Measurements from ENCODE around the gene FAM83E.
A peak's percentile ranks its signal among the peaks of the same experiment; 100 is the strongest.
"Not testable (repeated sequence)": the region's sequence is repeated elsewhere in the genome, so short reads cannot be mapped to it uniquely, and the experiment has no call there.

FAM83E gene

GRCh38 chr19:48614436-48615230, at the start of gene FAM83E:
Gene FAM83E, minus strand, starts transcription at chr19:48615076. Its CDS starts 1,704 bp downstream, at chr19:48613372.
- DNase-seq: no peak

GRCh38 chr19:48664476-48664875, 49.6 kb upstream of the FAM83E start:
- DNase-seq: no peak

- no peak for DNase-seq
Measured at GRCh38 chr19:48663667-48664066, 48.8 kb upstream of the FAM83E start.

- no peak for DNase-seq
Measured at GRCh38 chr19:48661711-48662090, 46.8 kb upstream of the FAM83E start.

GRCh38 chr19:48660852-48661710, 46.2 kb upstream of the FAM83E start:
- peak; percentile 78 for DNase-seq

GRCh38 chr19:48659768-48660167, 44.9 kb upstream of the FAM83E start:
- no peak for DNase-seq

- no peak for DNase-seq
Measured at GRCh38 chr19:48658483-48658882, 43.6 kb upstream of the FAM83E start.

- DNase-seq: not testable (repeated sequence)
Measured at GRCh38 chr19:48657828-48658227, 43.0 kb upstream of the FAM83E start.

GRCh38 chr19:48656840-48657474, 42.1 kb upstream of the FAM83E start:
- no peak for DNase-seq

- no peak for DNase-seq
Measured at GRCh38 chr19:48654299-48655059, 39.6 kb upstream of the FAM83E start.

GRCh38 chr19:48651683-48652048, 36.8 kb upstream of the FAM83E start:
- no peak for DNase-seq

GRCh38 chr19:48650974-48651682, 36.3 kb upstream of the FAM83E start:
- no peak for DNase-seq

GRCh38 chr19:48648134-48648533, 33.3 kb upstream of the FAM83E start:
- DNase-seq: no peak

GRCh38 chr19:48646722-48647216, 31.9 kb upstream of the FAM83E start:
- DNase-seq: no peak

GRCh38 chr19:48646001-48646721, 31.3 kb upstream of the FAM83E start, which contains the start of gene CA11:
Gene CA11, minus strand, starts transcription at chr19:48646187. Its CDS starts 555 bp downstream, at chr19:48645632.
- peak; percentile 92 for DNase-seq

GRCh38 chr19:48645620-48646000, 30.7 kb upstream of the FAM83E start:
- no peak for DNase-seq

- peak; percentile 75 for DNase-seq
Measured at GRCh38 chr19:48644839-48645619, 30.2 kb upstream of the FAM83E start.

GRCh38 chr19:48644355-48644754, 29.5 kb upstream of the FAM83E start:
- DNase-seq: no peak

- DNase-seq: no peak
Measured at GRCh38 chr19:48642862-48643261, 28.0 kb upstream of the FAM83E start.

- DNase-seq: no peak
Measured at GRCh38 chr19:48641850-48642249, 27.0 kb upstream of the FAM83E start.

Data from activated CD8-positive, alpha-beta memory T cell treated with anti-CD3 and anti-CD28 coated beads, Interleukin-2, amount 50 U/mL, for 4 hours (primary cell).